Activated T-cell treated with anti-CD3 and anti-CD28 coated beads, Interleukin-2, amount 50 U/mL, for 72 hours (primary cell): ENCODE data around the gene FREM2. TPM values are rescaled to one million over a fixed set of nuclear protein-coding genes. Genes with fewer than 3 reads are reported as not detected.

ENCODE experiments used
- ATAC-seq, 2 donors: fragments of 150-1000 bp; cut with Tn5 transposase; replicated peaks in 1 of 2; 2 replicates each; pipeline ENCODE4 v1.10.0; 2021; ENCODE audit warnings: moderate library complexity in 2 of 2, mild to moderate bottlenecking in 1 of 2
- DNase-seq, 2 donors: peaks; one replicate each; pipeline ENCODE4 v3.0.0; 2021 to 2022; ENCODE audit warnings: mixed read lengths in 1 of 2
- H3K27ac Mint-ChIP-seq: one replicate; pipeline ENCODE4 v1.8.0; 2022; ENCODE audit warnings: mild to moderate bottlenecking, moderate library complexity, mixed read lengths
- H3K27me3 Mint-ChIP-seq: one replicate; pipeline ENCODE4 v1.8.0; 2022; ENCODE audit warnings: low read depth, mixed read lengths
- H3K36me3 Mint-ChIP-seq, 2 donors: one replicate each; pipeline ENCODE4 v1.8.0; 2022; ENCODE audit warnings: mixed read lengths in 2 of 2, mild to moderate bottlenecking in 1 of 2; ENCODE audit not compliant: insufficient read depth in 2 of 2
- H3K4me1 Mint-ChIP-seq: one replicate; pipeline ENCODE4 v1.8.0; 2022; ENCODE audit warnings: low read depth, mixed read lengths
- H3K4me3 Mint-ChIP-seq, 2 donors: one replicate each; pipeline ENCODE4 v1.8.0; 2022; ENCODE audit warnings: mild to moderate bottlenecking in 2 of 2, mixed read lengths in 2 of 2, moderate library complexity in 2 of 2
- H3K9me3 Mint-ChIP-seq, 2 donors: one replicate each; pipeline ENCODE4 v1.8.0; 2022; ENCODE audit warnings: mixed read lengths in 2 of 2
- total RNA-seq, 2 donors: library from RNA; stranded (reverse); gene quantifications; one replicate each; pipeline ENCODE4 v1.2.3, GENCODE V29; 2022

The FREM2 gene
- total RNA-seq, 2 donors from 2014 or later = 0.02 TPM

DNA sequence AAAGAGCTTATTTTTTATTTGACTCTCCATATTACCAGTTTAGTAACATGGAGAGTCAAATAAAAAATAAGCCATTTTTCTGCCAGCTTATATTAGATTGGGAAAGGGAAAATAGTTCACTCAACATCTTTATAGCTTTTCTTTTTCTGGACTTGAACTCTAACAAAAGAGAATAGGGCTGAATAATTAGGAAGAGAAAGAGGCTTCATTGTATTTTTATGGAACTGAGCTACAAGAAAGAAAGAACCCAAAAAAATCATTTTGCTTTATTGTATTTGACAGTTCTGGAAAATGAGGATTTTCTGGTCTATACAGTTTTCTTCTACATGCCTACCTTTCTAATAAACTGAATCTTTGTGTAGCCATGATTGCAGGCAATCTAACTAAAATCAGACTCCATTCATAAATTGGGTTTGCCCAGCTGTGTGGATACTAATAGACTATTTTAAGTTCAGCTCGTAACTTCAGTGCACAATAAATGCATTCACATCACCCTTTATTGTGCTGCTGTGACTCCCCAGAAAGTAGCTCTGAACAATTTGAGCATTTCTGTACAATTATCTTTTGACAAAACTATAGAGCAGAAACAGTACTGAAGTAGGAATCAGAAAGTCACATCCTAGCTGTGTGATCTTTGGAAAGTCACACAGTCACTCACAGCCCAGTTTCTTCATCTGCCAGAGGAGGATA lies 188.5 kb downstream of the FREM2 start:
- H3K27ac Mint-ChIP-seq = no peak overlapping the region
- ATAC-seq = no peak
- H3K27me3 Mint-ChIP-seq = peaks cover 20% of the 10 kb centered on the region
- no peaks in the 10 kb centered on the region for H3K4me1 Mint-ChIP-seq
- no peaks in the 10 kb centered on the region for H3K36me3 Mint-ChIP-seq
- peaks cover 0 to 3% of the 10 kb centered on the region in 2 donors for H3K9me3 Mint-ChIP-seq
- no peak overlapping the region for H3K4me3 Mint-ChIP-seq
- DNase-seq = no peak

GRCh38 chr13:38879278-38879677 lies 192.4 kb downstream of the FREM2 start:
- Mint-ChIP-seq H3K27me3 (peaks cover 9% of the 10 kb centered on the region), H3K27ac (no peak overlapping the region), H3K4me3 (no peak overlapping the region), H3K9me3 (peaks cover 0 to 3% of the 10 kb centered on the region in 2 donors), H3K36me3 (no peaks in the 10 kb centered on the region), H3K4me1 (no peaks in the 10 kb centered on the region)
- ATAC-seq (no peak), DNase-seq (no peak)

- H3K27ac Mint-ChIP-seq = no peak overlapping the region
- DNase-seq = no peak
- peaks cover 5% of the 10 kb centered on the region for H3K27me3 Mint-ChIP-seq
- H3K4me1 Mint-ChIP-seq = no peaks in the 10 kb centered on the region
- H3K4me3 Mint-ChIP-seq = no peak overlapping the region
- peaks cover 0 to 3% of the 10 kb centered on the region in 2 donors for H3K9me3 Mint-ChIP-seq
- no peaks in the 10 kb centered on the region for H3K36me3 Mint-ChIP-seq
- ATAC-seq = no peak
Measured at GRCh38 chr13:38879786-38880185, 192.9 kb downstream of the FREM2 start.

GRCh38 chr13:38880397-38880796 lies 193.5 kb downstream of the FREM2 start:
- H3K4me3 Mint-ChIP-seq = no peak overlapping the region
- H3K27me3 Mint-ChIP-seq = peaks cover 5% of the 10 kb centered on the region
- ATAC-seq = no peak
- no peak overlapping the region for H3K27ac Mint-ChIP-seq
- H3K4me1 Mint-ChIP-seq = no peaks in the 10 kb centered on the region
- no peak for DNase-seq
- H3K36me3 Mint-ChIP-seq = no peaks in the 10 kb centered on the region
- H3K9me3 Mint-ChIP-seq = peaks cover 0 to 3% of the 10 kb centered on the region in 2 donors

GRCh38 chr13:38883783-38884182 lies 196.9 kb downstream of the FREM2 start:
- peaks cover 6% of the 10 kb centered on the region for H3K4me1 Mint-ChIP-seq
- H3K36me3 Mint-ChIP-seq = no peaks in the 10 kb centered on the region
- H3K4me3 Mint-ChIP-seq = no peak overlapping the region
- ATAC-seq (no peak), DNase-seq (no peak)
- H3K27ac Mint-ChIP-seq = no peak overlapping the region
- H3K27me3 Mint-ChIP-seq = peaks cover 25% of the 10 kb centered on the region
- H3K9me3 Mint-ChIP-seq = peaks cover 0 to 3% of the 10 kb centered on the region in 2 donors

DNA sequence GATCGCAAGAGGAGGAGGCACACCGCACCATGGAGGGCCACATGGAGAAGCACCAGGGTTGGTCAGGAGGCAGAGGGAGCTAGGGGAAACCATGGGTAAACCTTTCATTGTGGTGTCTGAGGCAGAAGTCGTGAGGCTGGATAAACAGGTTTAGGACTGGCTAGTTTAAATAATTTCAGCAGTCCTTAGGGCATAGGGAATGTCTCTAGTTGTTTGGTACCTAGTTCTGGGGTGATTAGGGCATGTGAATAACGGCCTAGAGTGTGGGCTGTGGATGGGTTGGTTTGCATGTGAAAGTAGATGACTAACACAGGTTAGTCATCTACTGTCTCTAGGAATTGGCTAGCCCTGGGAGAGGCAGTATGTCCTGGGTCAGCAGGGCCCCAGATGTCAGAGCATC lies 201.4 kb downstream of the FREM2 start:
- Mint-ChIP-seq H3K27me3 (peaks cover 41% of the 10 kb centered on the region), H3K36me3 (no peaks in the 10 kb centered on the region), H3K9me3 (no peaks in the 10 kb centered on the region), H3K4me1 (peaks cover 6% of the 10 kb centered on the region), H3K27ac (no peak overlapping the region), H3K4me3 (no peak overlapping the region)
- ATAC-seq = peak; percentile 65 to 77
- no peak for DNase-seq

- no peak for ATAC-seq
- no peak for DNase-seq
- no peak overlapping the region for H3K27ac Mint-ChIP-seq
- H3K4me3 Mint-ChIP-seq = no peak overlapping the region
- H3K9me3 Mint-ChIP-seq = no peaks in the 10 kb centered on the region
- peaks cover 20% of the 10 kb centered on the region for H3K27me3 Mint-ChIP-seq
- H3K36me3 Mint-ChIP-seq = no peaks in the 10 kb centered on the region
- H3K4me1 Mint-ChIP-seq = no peaks in the 10 kb centered on the region
Measured at GRCh38 chr13:38895075-38895474, 208.2 kb downstream of the FREM2 start.

- no peaks in the 10 kb centered on the region for H3K36me3 Mint-ChIP-seq
- no peaks in the 10 kb centered on the region for H3K4me1 Mint-ChIP-seq
- no peak overlapping the region for H3K4me3 Mint-ChIP-seq
- DNase-seq (no peak), ATAC-seq (no peak)
- no peak overlapping the region for H3K27ac Mint-ChIP-seq
- no peaks in the 10 kb centered on the region for H3K9me3 Mint-ChIP-seq
- H3K27me3 Mint-ChIP-seq = peaks cover 8% of the 10 kb centered on the region
Measured at GRCh38 chr13:38897521-38897920, 210.6 kb downstream of the FREM2 start.

GRCh38 chr13:38898481-38898880 lies 211.6 kb downstream of the FREM2 start:
- H3K4me1 Mint-ChIP-seq = no peaks in the 10 kb centered on the region
- no peak overlapping the region for H3K27ac Mint-ChIP-seq
- ATAC-seq (no peak), DNase-seq (no peak)
- peaks cover 7% of the 10 kb centered on the region for H3K27me3 Mint-ChIP-seq
- no peaks in the 10 kb centered on the region for H3K9me3 Mint-ChIP-seq
- no peak overlapping the region for H3K4me3 Mint-ChIP-seq
- H3K36me3 Mint-ChIP-seq = no peaks in the 10 kb centered on the region

- ATAC-seq (no peak), DNase-seq (no peak)
- peaks cover 7% of the 10 kb centered on the region for H3K27me3 Mint-ChIP-seq
- no peaks in the 10 kb centered on the region for H3K36me3 Mint-ChIP-seq
- H3K27ac Mint-ChIP-seq = no peak overlapping the region
- H3K4me1 Mint-ChIP-seq = no peaks in the 10 kb centered on the region
- no peaks in the 10 kb centered on the region for H3K9me3 Mint-ChIP-seq
- H3K4me3 Mint-ChIP-seq = no peak overlapping the region
Measured at GRCh38 chr13:38899571-38899970, 212.7 kb downstream of the FREM2 start.

- ATAC-seq = no peak
Measured at GRCh38 chr13:38900188-38900587, 213.3 kb downstream of the FREM2 start.

DNA sequence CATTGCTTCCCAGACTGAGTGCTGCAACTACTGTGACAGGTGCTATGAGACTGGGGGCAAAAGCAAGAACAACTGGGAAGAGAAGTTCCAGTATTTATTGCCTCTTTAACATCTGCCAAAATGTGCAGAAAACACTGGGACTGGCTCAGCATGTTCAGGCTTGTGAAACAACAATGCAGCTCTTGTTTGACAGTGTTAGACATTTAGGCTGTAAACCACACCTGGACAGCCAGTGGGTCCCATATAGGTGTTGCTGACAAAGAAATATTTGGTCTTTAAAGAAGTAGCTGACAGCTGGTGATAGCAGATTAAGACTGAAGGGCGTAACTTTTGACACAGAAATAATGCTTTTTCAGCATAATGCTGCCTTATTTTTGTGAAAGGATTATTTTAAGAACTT lies 215.7 kb downstream of the FREM2 start:
- Mint-ChIP-seq H3K4me3 (no peak overlapping the region), H3K27me3 (peaks cover 14% of the 10 kb centered on the region), H3K9me3 (peaks cover 0 to 2% of the 10 kb centered on the region in 2 donors), H3K36me3 (no peaks in the 10 kb centered on the region), H3K4me1 (no peaks in the 10 kb centered on the region), H3K27ac (no peak overlapping the region)
- no peak for DNase-seq
- no peak for ATAC-seq

More at GRCh38 chr13:38900188-38900587, 213.3 kb downstream of the FREM2 start:
- H3K36me3 Mint-ChIP-seq = no peaks in the 10 kb centered on the region
- peaks cover 11% of the 10 kb centered on the region for H3K27me3 Mint-ChIP-seq
- H3K4me1 Mint-ChIP-seq = no peaks in the 10 kb centered on the region
- no peak overlapping the region for H3K27ac Mint-ChIP-seq
- H3K9me3 Mint-ChIP-seq = no peaks in the 10 kb centered on the region
- no peak overlapping the region for H3K4me3 Mint-ChIP-seq
- DNase-seq = no peak

- DNase-seq (no peak), ATAC-seq (no peak)
- H3K4me1 Mint-ChIP-seq = no peaks in the 10 kb centered on the region
- peaks cover 15% of the 10 kb centered on the region for H3K27me3 Mint-ChIP-seq
- H3K4me3 Mint-ChIP-seq = no peak overlapping the region
- no peak overlapping the region for H3K27ac Mint-ChIP-seq
- peaks cover 0 to 2% of the 10 kb centered on the region in 2 donors for H3K9me3 Mint-ChIP-seq
- no peaks in the 10 kb centered on the region for H3K36me3 Mint-ChIP-seq
Measured at GRCh38 chr13:38905081-38905480, 218.2 kb downstream of the FREM2 start.

DNA sequence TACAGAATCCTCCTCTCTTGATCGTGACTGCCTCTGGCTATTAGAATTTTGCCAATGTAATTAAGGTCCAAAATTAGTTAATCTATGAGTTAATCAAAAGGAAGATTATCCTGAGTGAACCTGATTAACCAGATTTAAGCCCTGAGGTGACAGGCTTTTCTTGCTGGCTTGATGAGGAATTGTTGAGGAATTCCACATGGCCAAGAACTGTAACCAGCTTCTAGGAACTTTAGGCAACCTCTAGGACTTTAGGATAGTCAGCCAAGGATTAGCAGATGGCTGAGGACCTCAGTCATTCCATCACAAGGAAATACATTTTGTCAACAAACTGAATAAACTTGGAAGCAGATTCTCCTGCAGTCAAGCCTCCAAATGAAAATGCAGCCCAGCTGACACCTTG lies 219.0 kb downstream of the FREM2 start:
- DNase-seq (no peak), ATAC-seq (no peak)
- Mint-ChIP-seq H3K27ac (no peak overlapping the region), H3K4me3 (no peak overlapping the region), H3K36me3 (no peaks in the 10 kb centered on the region), H3K9me3 (peaks cover 0 to 2% of the 10 kb centered on the region in 2 donors), H3K27me3 (peaks cover 23% of the 10 kb centered on the region), H3K4me1 (no peaks in the 10 kb centered on the region)
